Activated CD8-positive, alpha-beta memory T cell treated with anti-CD3 and anti-CD28 coated beads, Interleukin-2, amount 50 U/mL, for 1 hour (primary cell): Measurements from ENCODE around the gene MARK2.

Experiments used
- DNase-seq: peaks from one replicate; pipeline ENCODE4 v3.0.0-alpha.2; 2020; ENCODE audit errors: extremely low read depth

MARK2 gene

GRCh38 chr11:63882555-63883242 is 43.8 kb downstream of the MARK2 start:
- DNase-seq: no peak

- no peak for DNase-seq
Observed at GRCh38 chr11:63883791-63884190, 44.9 kb downstream of the MARK2 start.

DNA sequence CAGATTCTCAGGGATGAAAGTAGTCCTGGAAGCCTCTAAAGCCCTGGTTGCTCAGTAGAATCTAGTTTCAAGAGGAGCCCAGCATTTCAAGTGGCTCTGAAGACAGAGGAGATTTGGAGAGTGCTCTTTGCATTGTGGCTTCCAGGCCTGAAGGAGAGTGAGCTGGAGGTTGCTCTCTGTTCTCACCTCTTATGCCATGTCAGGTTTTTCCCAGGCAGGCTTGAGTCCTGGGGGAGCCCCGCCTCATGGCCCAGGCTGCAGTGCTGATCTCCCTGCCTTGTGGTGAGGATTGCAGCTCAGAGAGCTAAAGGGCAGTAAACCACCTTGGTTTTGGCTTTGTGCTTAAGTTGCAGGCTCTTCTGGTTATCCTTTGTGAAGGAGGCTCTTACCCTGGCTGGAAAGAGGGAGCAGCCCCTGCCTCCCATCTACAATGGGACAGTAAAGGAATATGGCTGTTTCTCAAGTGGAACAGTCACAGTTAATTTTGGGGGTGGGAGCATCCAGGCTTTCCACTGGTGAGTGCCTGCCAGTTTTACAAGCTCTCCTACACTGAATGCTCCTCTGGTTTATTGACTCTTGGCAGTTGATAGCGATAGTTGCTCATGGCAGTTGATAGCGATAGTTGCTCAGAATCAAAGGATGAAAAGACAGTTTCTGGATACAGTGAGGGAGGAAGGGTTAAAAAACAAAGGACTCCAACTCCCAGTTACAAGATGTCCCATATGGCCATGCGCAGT is 45.5 kb downstream of the MARK2 start:
- DNase-seq: no peak

DNA sequence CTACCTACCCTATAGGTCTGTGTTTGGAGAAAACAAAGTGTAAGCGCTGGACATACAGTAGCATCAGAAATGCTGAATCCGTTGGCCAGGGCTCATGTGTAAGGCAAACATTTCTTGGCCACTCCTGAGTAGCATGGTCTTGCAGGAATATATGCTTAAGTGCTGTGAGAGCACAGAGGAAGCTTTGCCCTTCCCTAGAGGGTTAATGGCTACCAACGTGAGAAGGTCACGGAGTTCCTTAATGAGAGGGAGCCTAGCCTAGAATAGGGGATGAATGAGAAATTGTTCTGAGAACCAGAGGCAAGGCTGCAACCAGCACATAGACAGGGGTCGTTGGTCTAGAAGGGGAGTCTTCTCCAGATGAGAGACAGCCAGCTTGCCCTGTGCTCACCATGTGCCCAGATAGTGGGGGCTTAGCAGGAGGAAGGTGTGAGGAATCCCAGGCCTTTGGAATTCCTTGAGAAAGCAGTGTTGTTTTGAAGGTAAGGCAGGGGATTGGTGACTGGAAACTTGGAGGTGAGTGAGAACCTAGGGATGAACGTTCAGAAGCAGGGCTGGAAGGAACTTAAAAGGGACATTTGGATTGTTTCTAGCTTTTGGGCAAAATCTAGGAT is 48.6 kb downstream of the MARK2 start:
- no peak for DNase-seq

DNA sequence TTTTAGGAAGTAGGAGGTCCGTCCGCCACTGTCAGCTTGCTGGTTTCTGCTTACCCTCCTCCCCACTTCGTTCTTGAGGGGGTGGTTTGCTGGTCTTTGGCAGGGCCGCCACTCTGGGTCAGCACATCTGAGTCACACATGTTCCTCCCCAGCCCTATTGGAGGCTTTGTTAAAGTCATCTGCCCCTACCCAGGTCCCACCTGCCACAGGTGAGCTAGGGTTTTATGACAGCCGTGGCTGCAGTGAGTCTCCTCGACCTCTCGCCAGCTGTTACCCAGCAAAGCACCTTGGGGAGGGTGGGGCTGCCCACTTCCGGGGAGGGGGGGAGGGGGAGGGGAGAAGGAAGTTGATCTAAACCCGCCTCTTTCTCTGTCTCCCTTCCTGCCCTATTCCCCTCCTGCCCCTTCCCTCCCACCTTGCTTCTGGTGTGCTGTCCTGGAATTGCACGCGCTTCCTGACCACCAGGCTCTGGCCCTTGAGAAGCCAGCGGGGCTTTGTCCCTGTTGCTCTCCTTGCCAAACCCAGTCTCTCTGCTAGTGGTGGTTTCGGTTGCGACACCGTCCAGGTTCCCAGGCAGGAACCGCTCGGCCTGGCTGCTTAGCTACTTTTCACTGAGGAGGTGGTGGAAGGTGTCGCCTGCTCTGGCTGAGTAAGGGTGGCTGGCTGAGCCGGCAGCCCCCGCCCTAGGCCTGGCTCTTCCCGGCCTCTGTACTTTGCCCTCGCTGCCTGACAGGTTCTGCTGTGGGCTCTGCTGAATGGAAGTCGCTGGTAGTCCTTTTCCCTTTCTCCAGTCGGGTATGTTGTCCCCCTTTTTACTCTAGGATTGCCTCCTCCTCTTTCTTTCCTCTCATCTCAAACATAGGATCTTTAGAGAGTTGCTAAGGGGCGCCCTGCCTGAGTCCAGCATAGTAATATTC is 49.5 kb downstream of the MARK2 start:
- no peak for DNase-seq

- no peak for DNase-seq
Observed at GRCh38 chr11:63889344-63889743, 50.4 kb downstream of the MARK2 start.

DNA sequence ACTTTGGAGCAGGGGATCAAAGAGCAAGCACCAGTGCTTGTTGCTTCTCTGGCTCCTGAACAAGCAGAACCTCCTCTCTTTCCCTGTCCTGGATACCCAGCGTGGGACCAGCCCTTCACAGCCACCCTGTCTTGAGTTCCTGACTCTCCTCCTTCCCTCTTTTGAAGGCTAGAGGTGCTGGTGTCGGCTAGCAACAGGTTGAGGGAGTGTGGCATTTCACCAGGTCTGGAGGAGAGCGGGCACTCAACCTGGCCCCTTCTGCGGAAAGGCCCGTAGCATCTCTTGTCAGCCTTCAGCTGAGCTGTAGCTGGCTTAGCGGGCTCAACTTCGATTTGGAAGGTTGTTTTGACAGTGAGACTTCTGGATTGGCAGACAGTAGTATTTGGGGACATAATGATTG is 51.5 kb downstream of the MARK2 start:
- no peak for DNase-seq

GRCh38 chr11:63892228-63892627 is 53.3 kb downstream of the MARK2 start:
- DNase-seq: no peak

- no peak for DNase-seq
Observed at GRCh38 chr11:63893355-63893754, 54.4 kb downstream of the MARK2 start.

- DNase-seq: no peak
Observed at GRCh38 chr11:63896071-63896470, 57.2 kb downstream of the MARK2 start.

- DNase-seq: no peak
Observed at GRCh38 chr11:63897459-63898146, 58.7 kb downstream of the MARK2 start.

DNA sequence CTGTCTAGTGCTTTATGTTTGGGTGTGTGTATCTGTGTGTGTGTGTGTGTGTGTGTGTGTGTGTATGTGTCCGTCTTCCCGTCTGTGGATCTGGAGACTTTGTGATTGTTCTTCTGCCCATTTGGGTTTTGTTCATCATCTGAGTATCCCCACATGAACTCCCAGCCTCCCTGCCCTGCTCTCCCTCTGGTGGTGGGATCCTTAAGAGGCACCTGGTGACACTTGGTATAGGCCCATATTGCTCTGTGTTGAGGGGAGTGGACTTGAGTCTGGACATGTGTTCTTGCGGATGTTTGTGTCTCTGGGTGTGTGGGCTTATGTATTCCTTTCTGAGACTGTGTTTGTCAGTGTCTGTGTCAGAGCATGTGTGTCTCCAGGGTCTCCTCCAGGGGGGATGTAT is 62.8 kb downstream of the MARK2 start:
- DNase-seq: no peak

DNA sequence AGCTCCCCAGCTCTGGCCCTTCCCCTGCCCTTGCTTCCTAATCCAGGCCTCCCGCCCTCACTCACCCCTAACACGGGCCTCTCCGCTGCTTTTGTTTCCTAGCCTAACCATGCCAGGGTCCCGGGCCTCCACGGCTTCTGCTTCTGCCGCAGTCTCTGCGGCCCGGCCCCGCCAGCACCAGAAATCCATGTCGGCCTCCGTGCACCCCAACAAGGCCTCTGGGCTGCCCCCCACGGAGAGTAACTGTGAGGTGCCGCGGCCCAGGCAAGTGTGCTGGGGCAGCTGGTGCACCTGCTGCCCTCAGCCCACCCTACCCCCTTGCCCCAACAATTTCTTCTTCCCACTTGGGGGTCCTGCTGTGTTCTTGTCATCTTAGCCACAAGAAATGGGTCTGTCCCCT is 65.0 kb downstream of the MARK2 start:
- DNase-seq: no peak

- no peak for DNase-seq
Observed at GRCh38 chr11:63904743-63905142, 65.8 kb downstream of the MARK2 start.

DNA sequence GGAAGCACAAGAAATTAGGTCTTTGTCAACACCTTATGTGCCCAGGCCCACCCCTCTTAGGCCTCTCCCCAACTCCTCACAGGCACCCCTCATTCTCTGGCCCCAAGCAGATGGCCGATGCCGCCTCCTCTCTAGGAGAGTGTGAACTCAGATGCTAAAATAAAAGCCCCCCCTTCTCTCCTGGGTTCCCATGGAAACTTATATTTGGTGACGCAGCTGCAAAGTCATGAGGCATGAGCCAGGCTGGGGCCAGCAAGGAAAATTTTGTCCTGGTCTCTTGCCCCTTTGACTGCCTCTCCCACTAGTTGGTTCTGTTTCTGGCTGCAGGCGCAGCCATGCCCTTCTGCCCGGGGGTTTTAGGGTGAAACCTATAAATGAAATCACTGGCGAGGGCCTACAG is 66.3 kb downstream of the MARK2 start:
- DNase-seq: no peak

DNA sequence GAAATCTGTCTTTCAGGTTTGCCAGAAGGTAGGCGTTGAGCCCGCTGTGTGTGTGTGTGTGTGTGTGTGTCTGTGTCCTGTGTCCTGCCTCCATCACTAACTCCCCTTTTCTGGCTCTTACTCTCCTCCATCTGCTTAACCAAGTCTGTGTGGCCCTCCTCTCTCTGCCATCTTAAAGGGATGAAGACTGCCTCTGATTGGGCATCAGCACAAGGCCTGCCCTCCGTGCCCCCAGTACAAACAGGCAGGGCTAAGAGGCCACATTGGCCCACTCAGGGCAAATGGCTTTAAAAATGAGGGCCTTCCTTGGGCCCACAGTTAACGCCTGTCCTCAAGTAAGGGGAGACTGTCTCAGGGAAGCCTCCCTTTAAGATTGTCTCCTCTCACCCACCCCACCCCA is 67.2 kb downstream of the MARK2 start:
- no peak for DNase-seq

DNA sequence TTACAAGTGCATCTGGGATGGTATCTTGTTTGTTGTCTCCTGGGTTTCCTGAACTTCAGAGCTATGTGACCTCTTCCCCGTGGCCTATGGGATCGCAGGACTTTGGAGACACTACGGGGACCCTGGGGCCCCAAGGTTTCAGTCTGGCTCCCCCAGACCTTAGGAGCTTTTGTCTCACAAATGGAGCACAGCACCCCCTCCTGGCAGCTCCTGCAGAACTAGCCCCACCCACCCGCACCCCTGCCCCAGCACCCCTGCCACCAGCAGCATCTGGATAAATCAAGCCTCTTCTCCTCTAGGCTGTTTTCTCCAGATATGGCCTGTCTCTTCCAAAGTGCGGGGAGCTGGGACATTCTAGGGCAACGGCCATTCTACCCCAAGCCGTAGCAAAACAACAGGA is 67.7 kb downstream of the MARK2 start:
- DNase-seq: no peak

DNA sequence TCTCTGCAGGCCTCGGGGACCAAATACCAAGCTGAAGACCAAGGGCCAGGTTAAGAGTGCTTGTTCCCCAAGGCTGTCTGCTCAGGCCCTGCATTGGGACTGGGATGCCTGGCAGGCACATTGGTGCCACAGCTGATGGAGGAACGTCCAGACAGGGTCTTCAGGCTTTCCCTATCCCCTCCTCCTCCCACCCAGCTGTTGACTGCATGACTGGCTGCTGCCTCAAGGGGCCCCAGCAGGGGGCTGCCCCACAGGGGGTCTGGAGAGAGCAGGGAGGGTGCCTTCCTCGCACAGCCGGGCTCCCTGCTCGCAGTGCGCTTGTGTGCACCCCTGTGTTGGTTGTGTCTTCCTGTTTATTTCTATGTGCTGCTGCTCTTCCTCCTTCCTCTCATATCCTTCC is 68.2 kb downstream of the MARK2 start:
- no peak for DNase-seq

DNA sequence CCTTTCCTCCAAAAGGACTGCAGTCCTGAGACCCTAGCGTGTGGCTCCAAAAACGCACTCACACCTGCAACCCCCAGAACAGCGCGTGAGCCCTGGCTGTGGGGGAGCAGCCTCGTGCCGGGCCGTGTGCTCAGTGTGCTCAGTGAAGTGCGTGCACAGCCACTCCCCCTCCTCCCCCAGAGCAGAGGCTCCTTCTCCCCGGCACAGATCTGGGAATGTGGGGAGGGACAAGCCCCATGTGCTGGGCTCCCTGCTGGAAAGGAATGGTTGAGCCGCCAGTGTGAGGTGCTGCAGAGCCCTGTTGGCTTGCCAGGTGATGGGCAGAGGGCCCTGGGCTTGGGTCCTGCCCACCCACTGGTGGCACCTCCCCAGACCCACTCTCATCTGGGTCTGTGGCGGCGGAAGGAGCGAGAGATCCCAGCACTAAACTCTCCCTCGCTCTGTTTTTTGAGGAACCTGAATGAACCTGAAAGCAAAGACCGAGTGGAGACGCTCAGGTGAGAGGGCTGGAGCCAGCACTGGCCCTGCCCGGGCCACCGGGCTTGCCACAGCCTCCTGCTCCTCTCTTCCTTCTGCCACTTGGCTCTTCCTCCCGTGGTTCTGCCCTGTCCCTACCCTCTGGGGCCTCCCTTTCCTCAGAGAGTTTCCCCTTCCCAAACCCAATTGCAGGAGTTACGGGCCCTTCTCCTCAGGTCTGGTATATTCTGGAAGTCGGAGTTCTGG is 69.1 kb downstream of the MARK2 start:
- DNase-seq: no peak

DNA sequence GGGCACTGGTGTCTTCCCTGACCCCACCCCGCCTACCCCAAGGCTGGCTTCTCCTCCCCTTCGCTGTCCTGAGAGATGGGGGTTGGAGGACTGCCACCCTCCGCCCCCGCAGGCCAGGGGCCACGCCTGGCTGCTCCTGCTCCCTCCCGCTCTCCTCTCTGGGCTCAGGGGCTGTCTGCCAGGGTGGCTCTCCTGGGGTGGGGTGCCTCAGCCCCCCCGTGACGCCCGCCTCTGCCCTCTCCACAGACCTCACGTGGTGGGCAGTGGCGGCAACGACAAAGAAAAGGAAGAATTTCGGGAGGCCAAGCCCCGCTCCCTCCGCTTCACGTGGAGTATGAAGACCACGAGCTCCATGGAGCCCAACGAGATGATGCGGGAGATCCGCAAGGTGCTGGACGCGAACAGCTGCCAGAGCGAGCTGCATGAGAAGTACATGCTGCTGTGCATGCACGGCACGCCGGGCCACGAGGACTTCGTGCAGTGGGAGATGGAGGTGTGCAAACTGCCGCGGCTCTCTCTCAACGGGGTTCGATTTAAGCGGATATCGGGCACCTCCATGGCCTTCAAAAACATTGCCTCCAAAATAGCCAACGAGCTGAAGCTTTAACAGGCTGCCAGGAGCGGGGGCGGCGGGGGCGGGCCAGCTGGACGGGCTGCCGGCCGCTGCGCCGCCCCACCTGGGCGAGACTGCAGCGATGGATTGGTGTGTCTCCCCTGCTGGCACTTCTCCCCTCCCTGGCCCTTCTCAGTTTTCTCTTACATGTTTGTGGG is 69.9 kb downstream of the MARK2 start:
- no peak for DNase-seq
